ELR (cell line): ENCODE results near the gene LSM14B.
"Not testable (repeated sequence)": the region's sequence is repeated elsewhere in the genome, so short reads cannot be mapped to it uniquely, and the experiment has no call there.

ENCODE experiments used
- DNase-seq: peaks from one replicate; pipeline ENCODE4 v3.0.0-alpha.2; 2015; ENCODE audit warnings: low read depth

Gene LSM14B

GRCh38 chr20:62147125-62147524, 24.9 kb downstream of the LSM14B start:
- no peak for DNase-seq

GRCh38 chr20:62147528-62147927, 25.3 kb downstream of the LSM14B start:
- DNase-seq = no peak

DNA sequence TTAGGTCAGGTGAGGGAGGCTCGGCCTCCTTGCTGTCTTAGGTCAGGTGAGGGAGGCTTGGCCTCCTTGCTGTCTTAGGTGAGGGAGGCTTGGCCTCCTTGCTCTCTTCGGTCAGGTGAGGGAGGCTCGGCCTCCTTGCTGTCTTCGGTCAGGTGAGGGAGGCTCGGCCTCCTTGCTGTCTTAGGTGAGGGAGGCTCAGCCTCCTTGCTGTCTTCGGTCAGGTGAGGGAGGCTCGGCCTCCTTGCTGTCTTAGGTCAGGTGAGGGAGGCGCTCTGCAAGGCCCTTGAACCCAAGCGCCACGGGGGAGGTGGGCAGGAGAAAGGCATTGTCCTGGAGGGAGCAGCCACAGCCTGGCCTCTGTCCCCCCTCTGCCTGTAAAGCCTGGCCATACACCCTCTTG, 26.1 kb downstream of the LSM14B start:
- not testable (repeated sequence) for DNase-seq

DNA sequence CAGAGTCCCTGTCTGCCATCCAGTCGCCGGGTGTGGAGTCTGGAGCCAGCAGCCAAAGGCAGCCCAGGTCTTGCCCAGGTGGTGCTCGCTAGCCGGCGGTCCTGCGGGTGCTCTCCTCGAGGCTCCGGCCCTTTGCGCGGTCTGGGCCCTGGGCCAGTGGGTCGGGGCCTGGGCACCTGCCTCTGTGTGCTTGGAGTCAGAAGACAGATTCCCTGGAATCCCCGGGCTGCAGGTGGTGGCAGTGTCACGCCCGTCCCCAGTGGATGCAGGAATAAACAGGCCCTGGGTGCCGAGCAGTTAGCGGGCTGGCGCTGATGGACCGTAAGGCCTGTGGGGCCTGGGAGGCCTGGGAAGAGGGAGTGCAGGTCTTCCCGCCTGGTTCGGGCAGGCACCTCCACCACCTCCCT, 26.6 kb downstream of the LSM14B start:
- no peak for DNase-seq

DNA sequence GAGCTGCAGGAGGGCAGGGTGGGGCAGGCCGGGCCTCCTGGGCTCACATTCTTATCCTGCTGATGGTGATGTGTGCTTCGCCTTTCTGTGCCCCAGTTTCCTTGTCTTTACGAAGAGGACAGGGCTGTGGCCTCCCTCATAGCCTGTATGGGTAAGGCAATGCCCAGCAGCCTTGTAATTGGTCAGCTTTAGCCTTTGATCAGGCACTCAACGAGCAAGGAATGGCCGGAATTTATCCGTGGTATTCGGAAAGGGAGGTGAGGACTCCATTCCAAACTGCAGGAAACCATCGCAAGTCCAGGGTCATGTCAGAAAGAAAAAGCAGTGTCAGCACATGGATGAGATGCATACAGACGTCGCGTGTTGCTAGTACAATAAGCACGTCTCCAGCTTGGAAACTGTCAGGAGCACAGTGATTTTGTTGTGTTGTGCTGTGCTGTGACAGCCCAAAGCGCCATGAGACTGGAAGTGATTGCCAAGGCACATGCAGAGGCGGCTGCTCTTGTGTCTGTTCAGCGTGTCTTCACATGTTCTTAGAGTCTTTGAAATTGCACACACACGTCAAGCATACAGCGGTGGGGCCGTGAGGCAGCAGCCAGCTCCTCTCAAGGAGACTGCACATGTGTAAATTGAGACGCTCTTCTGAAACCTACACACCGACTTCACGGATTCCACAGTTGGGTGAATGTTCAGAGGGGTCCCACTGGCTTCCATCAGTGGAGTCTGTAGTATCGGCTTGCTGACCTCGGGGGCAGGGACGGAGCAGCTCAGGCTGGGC, 27.4 kb downstream of the LSM14B start:
- DNase-seq = no peak

GRCh38 chr20:62150310-62150575, 28.0 kb downstream of the LSM14B start:
- no peak for DNase-seq

GRCh38 chr20:62151225-62151624, 28.9 kb downstream of the LSM14B start:
- DNase-seq = no peak

- DNase-seq = no peak
Measured at GRCh38 chr20:62151835-62152364, 29.6 kb downstream of the LSM14B start.

GRCh38 chr20:62155428-62156253, 33.4 kb downstream of the LSM14B start:
- DNase-seq = peak; percentile 88

GRCh38 chr20:62156254-62156556, 33.9 kb downstream of the LSM14B start:
- no peak for DNase-seq

- DNase-seq = peak; percentile 69
Measured at GRCh38 chr20:62156592-62157386, 34.5 kb downstream of the LSM14B start.

GRCh38 chr20:62157387-62158087, 35.3 kb downstream of the LSM14B start:
- DNase-seq = no peak

- no peak for DNase-seq
Measured at GRCh38 chr20:62158088-62158400, 35.8 kb downstream of the LSM14B start.

DNA sequence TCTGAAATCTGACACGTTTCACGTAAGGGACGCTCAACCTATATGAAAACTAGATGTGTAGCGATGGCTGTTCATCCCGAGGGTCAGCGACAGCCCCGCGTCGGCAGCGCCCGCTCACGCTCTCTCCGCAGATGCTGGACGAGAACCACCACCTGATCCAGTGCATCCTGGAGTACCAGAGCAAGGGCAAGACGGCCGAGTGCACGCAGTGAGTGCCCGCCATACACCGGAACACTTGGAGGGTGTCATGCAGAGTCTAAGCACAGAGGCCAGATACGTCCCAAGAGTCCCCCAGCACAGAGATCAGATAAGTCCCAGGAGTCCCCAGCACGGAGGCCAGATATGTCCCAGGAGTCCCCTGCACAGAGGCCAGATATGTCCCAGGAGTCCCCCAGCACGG, 36.3 kb downstream of the LSM14B start:
- no peak for DNase-seq

DNA sequence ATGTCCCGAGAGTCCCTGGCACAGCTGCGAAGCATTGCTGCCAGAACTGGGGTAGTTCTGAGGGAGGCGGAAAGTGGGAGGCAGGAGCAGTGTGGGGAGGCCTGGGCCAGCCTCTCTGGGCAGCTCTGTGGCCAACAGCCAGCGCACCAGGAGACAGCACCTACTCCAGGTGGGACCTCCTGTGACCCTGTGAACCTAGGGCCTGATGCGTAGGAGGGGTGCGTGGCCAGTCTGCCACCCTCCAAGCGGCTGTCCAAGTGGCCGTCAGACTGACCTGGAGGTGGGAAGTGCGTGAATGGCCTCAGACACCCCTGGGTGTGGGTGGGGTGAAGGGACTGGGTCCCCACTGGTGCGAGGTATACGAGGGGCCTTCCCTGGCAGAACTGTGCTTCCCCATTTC, 36.8 kb downstream of the LSM14B start:
- no peak for DNase-seq

DNA sequence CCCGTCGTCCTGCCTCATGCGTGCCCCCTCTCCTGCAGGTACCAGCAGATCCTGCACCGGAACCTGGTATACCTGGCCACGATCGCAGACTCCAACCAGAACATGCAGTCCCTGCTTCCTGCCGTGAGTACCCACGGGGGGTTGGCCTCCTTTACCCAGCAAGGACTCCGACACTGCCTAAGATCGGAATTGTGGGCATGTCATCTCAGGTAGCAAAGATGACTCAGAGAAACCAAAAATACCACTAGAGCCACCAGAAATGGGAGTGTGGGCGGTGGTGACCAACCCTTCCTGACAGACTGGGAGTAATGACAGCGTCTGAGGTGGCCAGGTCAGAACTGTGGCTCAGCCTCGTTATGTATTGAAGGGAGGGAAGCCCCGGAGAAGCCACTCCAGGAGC, 37.6 kb downstream of the LSM14B start:
- DNase-seq = peak; percentile 73

- DNase-seq = no peak
Measured at GRCh38 chr20:62160253-62160652, 38.0 kb downstream of the LSM14B start.

GRCh38 chr20:62160876-62161275, 38.6 kb downstream of the LSM14B start:
- no peak for DNase-seq

GRCh38 chr20:62161347-62161746, 39.1 kb downstream of the LSM14B start:
- DNase-seq = peak; percentile 85

GRCh38 chr20:62162765-62163484, 40.6 kb downstream of the LSM14B start:
- DNase-seq = no peak

- DNase-seq = no peak
Measured at GRCh38 chr20:62163485-62163865, 41.2 kb downstream of the LSM14B start.
